Chondrocyte (in vitro differentiated cells): ENCODE data around the gene PPP2R5D. TPM values are rescaled to one million over a fixed set of nuclear protein-coding genes. Genes with fewer than 3 reads are reported as not detected.

ENCODE experiments used
- DNase-seq: peaks from one replicate; pipeline ENCODE4 v3.0.0; 2021; ENCODE audit warnings: mixed read lengths, low spot score
- H3K27ac Mint-ChIP-seq: one replicate; pipeline ENCODE4 v1.8.0; 2021; ENCODE audit warnings: mild to moderate bottlenecking, moderate library complexity, mixed read lengths; ENCODE audit not compliant: unreplicated experiment
- H3K27me3 Mint-ChIP-seq: 2 replicates; pipeline ENCODE4 v1.8.0; 2021; ENCODE audit warnings: low read depth, mixed read lengths
- H3K36me3 Mint-ChIP-seq: 2 replicates; pipeline ENCODE4 v1.8.0; 2021; ENCODE audit warnings: low read depth, mixed read lengths
- H3K4me1 Mint-ChIP-seq: 2 replicates; pipeline ENCODE4 v1.8.0; 2021; ENCODE audit warnings: low read depth, mild to moderate bottlenecking, mixed read lengths
- H3K4me3 Mint-ChIP-seq: one replicate; pipeline ENCODE4 v1.8.0; 2021; ENCODE audit warnings: mild to moderate bottlenecking, moderate library complexity, mixed read lengths; ENCODE audit not compliant: unreplicated experiment
- H3K9me3 Mint-ChIP-seq: 2 replicates; pipeline ENCODE4 v1.8.0; 2021; ENCODE audit warnings: low read depth, mixed read lengths
- CTCF ChIP-seq: fragments of 200-600 bp; sonication (generic); IDR thresholded peaks from 2 replicates; pipeline ENCODE4 v1.5.0; 2021; ENCODE audit warnings: antibody characterized with exemption, mild to moderate bottlenecking, moderate library complexity
- total RNA-seq: library from RNA; stranded (reverse); gene quantifications from 3 replicates; pipeline ENCODE4 v1.2.1, GENCODE V29; 2021

The PPP2R5D gene
- total RNA-seq, 1 donor from 2014 or later = 39.3 TPM

- DNase-seq = no peak
- Mint-ChIP-seq H3K27me3 (no peaks in the 10 kb centered on the region), H3K27ac (no peak overlapping the region), H3K4me1 (peaks cover 33% of the 10 kb centered on the region), H3K36me3 (peaks cover 8% of the 10 kb centered on the region), H3K4me3 (no peak overlapping the region), H3K9me3 (no peaks in the 10 kb centered on the region)
- no peak for TF ChIP-seq CTCF
These were observed 26.8 kb downstream of the PPP2R5D start for GRCh38 chr6:43011207-43011606.

DNA sequence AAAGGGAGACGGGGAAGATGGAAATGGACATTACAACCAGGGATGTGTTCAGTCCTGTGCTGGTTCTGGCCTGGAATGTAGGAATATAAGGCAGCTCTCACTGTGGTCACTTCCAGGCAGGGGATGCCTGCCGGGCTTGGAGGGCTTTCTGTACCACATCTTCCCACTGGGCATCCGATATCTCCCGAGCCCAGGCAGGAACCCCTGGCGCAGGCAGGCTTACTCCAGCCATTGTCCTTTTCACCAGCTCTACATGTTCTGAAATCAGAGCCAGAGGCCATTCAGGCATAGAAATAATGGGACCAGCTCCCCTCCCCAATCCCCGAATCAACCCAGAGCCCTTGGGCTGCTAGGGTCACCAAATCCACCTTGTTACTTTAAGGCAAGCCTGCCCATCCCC lies 28.0 kb downstream of the PPP2R5D start:
- Mint-ChIP-seq H3K4me1 (peaks cover 41% of the 10 kb centered on the region), H3K9me3 (no peaks in the 10 kb centered on the region), H3K27ac (peak overlapping the region; percentile 12), H3K27me3 (no peaks in the 10 kb centered on the region), H3K4me3 (peak overlapping the region; percentile 96), H3K36me3 (peaks cover 7% of the 10 kb centered on the region)
- no peak for DNase-seq
- TF ChIP-seq CTCF = no peak

DNA sequence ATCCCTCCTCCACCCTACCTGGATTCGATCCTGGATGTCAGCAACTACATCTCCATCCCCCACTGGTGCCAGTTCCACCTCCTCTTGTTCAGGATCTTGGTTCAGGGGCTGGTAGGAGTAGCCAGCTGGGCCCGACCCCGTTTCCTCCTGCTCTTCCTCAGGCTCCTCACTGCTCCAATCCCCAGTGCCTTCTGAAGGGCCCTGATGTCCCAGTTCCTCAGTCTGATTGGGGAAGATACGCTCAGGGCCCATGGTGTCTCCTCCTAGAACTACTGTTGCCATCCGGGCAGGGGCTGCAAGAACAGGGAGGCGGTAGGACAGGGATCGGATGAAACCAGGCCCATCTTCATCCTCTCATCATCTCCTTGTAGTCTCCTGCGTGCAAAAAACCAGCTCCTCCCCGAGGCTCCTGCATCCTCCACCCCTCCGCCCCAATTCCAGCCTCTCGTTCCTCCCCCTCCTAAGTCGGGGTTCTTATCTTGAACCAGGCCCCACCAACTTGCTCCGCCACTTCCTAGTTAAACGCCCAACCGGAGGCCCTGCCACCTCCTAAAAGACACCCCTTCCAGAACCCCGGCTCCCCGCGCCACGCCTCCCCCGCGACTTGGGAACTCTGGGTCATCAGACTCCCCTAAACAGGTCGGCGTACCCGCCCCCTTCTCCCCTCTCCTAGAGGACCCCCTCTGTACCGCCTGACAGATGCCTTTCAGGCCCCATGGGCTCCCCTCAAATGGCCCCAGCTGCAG lies 28.9 kb downstream of the PPP2R5D start:
- H3K4me1 Mint-ChIP-seq = peaks cover 47% of the 10 kb centered on the region
- no peak for TF ChIP-seq CTCF
- DNase-seq = no peak
- H3K27ac Mint-ChIP-seq = peak overlapping the region; percentile 96
- no peaks in the 10 kb centered on the region for H3K9me3 Mint-ChIP-seq
- H3K36me3 Mint-ChIP-seq = peaks cover 14% of the 10 kb centered on the region
- peak overlapping the region; percentile 96 for H3K4me3 Mint-ChIP-seq
- no peaks in the 10 kb centered on the region for H3K27me3 Mint-ChIP-seq

GRCh38 chr6:43013843-43014433 lies 29.6 kb downstream of the PPP2R5D start, which contains the start of the genes KLHDC3 and MEA1:
Gene KLHDC3 (plus strand): TSS chr6:43014249. CDS start chr6:43017193, 2,944 bp downstream.
Gene MEA1 (minus strand): TSS chr6:43013946. CDS start chr6:43013813, 133 bp downstream.
- no peak for TF ChIP-seq CTCF
- H3K27me3 Mint-ChIP-seq = no peaks in the 10 kb centered on the region
- H3K9me3 Mint-ChIP-seq = no peaks in the 10 kb centered on the region
- peak; percentile 98 for DNase-seq
- peak within 1 kb of the TSS; percentile 96 for H3K4me3 Mint-ChIP-seq
- H3K27ac Mint-ChIP-seq = peak within 1 kb of the TSS; percentile 96
- H3K4me1 Mint-ChIP-seq = peaks cover 47% of the 10 kb centered on the region
- peaks cover 17% of the 10 kb centered on the region for H3K36me3 Mint-ChIP-seq

GRCh38 chr6:43014434-43014909 lies 30.1 kb downstream of the PPP2R5D start:
- DNase-seq = no peak
- TF ChIP-seq CTCF = no peak
- Mint-ChIP-seq H3K27me3 (no peaks in the 10 kb centered on the region), H3K4me1 (peaks cover 47% of the 10 kb centered on the region), H3K9me3 (no peaks in the 10 kb centered on the region), H3K4me3 (peak overlapping the region; percentile 96), H3K36me3 (peaks cover 18% of the 10 kb centered on the region), H3K27ac (peak overlapping the region; percentile 96)
